ENCODE results near the gene REV3L.
"Not testable (repeated sequence)": the region's sequence is repeated elsewhere in the genome, so short reads cannot be mapped to it uniquely, and the experiment has no call there.

- TF ChIP-seq GTF2F1 (IDR thresholded peaks at IDR 0.05; ENCODE audit: low read length); KLF9 (CRISPR knock-in tag; IDR thresholded peaks at IDR 0.05; ENCODE audit: low read depth); PCBP2 (optimal IDR thresholded peaks at IDR 0.05; ENCODE audit: low read depth, low read length, poor library complexity, severe bottlenecking); E2F5 (CRISPR knock-in tag; conservative IDR thresholded peaks at IDR 0.05); SP1 (IDR thresholded peaks at IDR 0.05); SP1 (CRISPR knock-in tag; IDR thresholded peaks at IDR 0.05); REST (IDR thresholded peaks at IDR 0.05; ENCODE audit: borderline replicate concordance in 1 of 2, low read depth in 1 of 2, low read length in 2 of 2); MTF1 (CRISPR knock-in tag; IDR thresholded peaks at IDR 0.05); CEBPB (IDR thresholded peaks at IDR 0.05; ENCODE audit: borderline replicate concordance, low read depth, low read length); CTCF (CRISPR knock-in tag; IDR thresholded peaks at IDR 0.05); SNRNP70 (IDR thresholded peaks at IDR 0.05; ENCODE audit: low read depth, low read length); SMC3 (IDR thresholded peaks at IDR 0.05; ENCODE audit: low read length); ZC3H13 (CRISPR knock-in tag; IDR thresholded peaks at IDR 0.05); EP300 (IDR thresholded peaks at IDR 0.05; ENCODE audit: low read depth in 2 of 2, low read length in 2 of 2); EP300 (CRISPR knock-in tag; IDR thresholded peaks at IDR 0.05; ENCODE audit: borderline replicate concordance): not testable (repeated sequence)
These were observed 227.2 kb downstream of the REV3L start for GRCh38 chr6:111255838-111256237.

All from HepG2 (cell line).